Bronchial epithelial cell (primary cell): ENCODE results near the gene SSBP3. TPM values are rescaled to one million over a fixed set of nuclear protein-coding genes. Genes with fewer than 3 reads are reported as not detected.
A peak's percentile ranks its signal among the peaks of the same experiment; 100 is the strongest.

ENCODE experiments used
- DNase-seq: peaks from one replicate; pipeline ENCODE4 v3.0.0-alpha.2; 2010; ENCODE audit warnings: low read depth
- FAIRE-seq: peaks from 2 replicates; lab custom pipeline; 2011; peaks lifted over from hg19 to GRCh38; lab: Jason Lieb, UNC
- H3K27me3 ChIP-seq: 2 replicates; pipeline ENCODE4 v1.5.1; 2011; ENCODE audit warnings: low read length; ENCODE audit not compliant: control insufficient read depth, insufficient read depth
- H3K36me3 ChIP-seq: 2 replicates; pipeline ENCODE4 v1.5.1; 2011; ENCODE audit warnings: low read length; ENCODE audit not compliant: control insufficient read depth, insufficient read depth
- H3K4me3 ChIP-seq: 2 replicates; pipeline ENCODE4 v1.5.1; 2011; ENCODE audit warnings: mild to moderate bottlenecking, low read depth, low read length, control low read depth
- CTCF ChIP-seq: IDR thresholded peaks from 2 replicates; pipeline ENCODE4 v1.5.1; 2011; ENCODE audit warnings: mild to moderate bottlenecking, moderate library complexity, low read length, control low read depth, inconsistent platforms; ENCODE audit not compliant: insufficient read depth, severe bottlenecking
- total RNA-seq: library from RNA; depleted of rRNA; stranded (reverse); fragments of >200 nt; gene quantifications from 2 replicates; pipeline ENCODE4 v1.2.1, GENCODE V29; 2014

SSBP3 gene
- total RNA-seq, 1 donor from 2014 or later, result 3.7 TPM

GRCh38 chr1:54401799-54402198 is 4.4 kb downstream of the SSBP3 start:
- no peaks in the 10 kb centered on the region for H3K27me3 ChIP-seq
- H3K36me3 ChIP-seq, result peaks cover 6% of the 10 kb centered on the region
- DNase-seq, result no peak
- FAIRE-seq, result no peak
- H3K4me3 ChIP-seq, result no peak overlapping the region
- no peak for TF ChIP-seq CTCF

- no peak overlapping the region for H3K4me3 ChIP-seq
- FAIRE-seq (peak; percentile 62), DNase-seq (no peak)
- peaks cover 6% of the 10 kb centered on the region for H3K36me3 ChIP-seq
- no peak for TF ChIP-seq CTCF
- no peaks in the 10 kb centered on the region for H3K27me3 ChIP-seq
Measured at GRCh38 chr1:54400329-54400728, 5.9 kb downstream of the SSBP3 start.

DNA sequence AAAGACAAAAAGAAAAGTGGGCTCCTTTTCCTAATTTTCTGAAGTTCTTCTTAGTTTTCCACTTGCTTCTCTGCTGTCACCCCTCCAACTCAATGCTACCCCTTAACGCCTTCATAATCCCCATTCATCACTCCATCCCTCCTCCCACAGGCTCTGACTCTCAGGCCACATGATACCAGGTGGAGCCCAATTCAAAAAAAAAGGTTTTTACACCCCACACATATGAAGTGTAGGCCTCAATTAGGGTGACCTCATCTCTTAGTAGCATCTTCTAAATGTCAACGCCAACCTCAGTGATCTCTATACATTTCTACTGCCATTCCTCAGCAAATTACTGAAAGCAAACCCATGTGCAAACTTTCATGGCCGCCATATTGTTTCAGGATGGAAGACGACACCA is 6.4 kb downstream of the SSBP3 start:
- no peak for DNase-seq
- H3K4me3 ChIP-seq, result no peak overlapping the region
- FAIRE-seq, result no peak
- no peaks in the 10 kb centered on the region for H3K27me3 ChIP-seq
- no peak for TF ChIP-seq CTCF
- H3K36me3 ChIP-seq, result peaks cover 6% of the 10 kb centered on the region

- DNase-seq, result no peak
- no peaks in the 10 kb centered on the region for H3K27me3 ChIP-seq
- TF ChIP-seq CTCF, result no peak
- H3K4me3 ChIP-seq, result no peak overlapping the region
- peaks cover 6% of the 10 kb centered on the region for H3K36me3 ChIP-seq
- FAIRE-seq, result no peak
Measured at GRCh38 chr1:54398963-54399528, 7.1 kb downstream of the SSBP3 start.

DNA sequence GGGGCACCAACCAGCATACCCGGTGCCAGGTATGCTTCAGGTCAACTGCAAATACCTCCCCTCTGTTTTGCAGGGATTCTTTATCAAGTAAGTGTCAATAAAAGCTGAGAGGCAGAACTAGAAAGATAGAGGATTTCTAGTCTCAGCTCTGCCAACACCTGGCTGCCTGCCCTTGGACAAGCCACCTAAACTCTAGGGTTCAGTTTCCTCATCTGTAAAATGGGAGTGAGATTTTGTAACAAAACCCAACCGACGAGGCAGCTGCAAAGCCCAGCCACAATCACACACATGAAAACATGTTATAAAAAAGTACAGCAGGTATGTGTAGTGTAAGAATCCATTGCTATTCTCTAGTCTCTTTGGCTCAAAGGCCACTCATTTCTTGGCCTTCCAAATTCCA is 8.2 kb downstream of the SSBP3 start:
- no peak for DNase-seq
- peaks cover 6% of the 10 kb centered on the region for H3K36me3 ChIP-seq
- no peak for FAIRE-seq
- H3K27me3 ChIP-seq, result no peaks in the 10 kb centered on the region
- H3K4me3 ChIP-seq, result no peak overlapping the region
- no peak for TF ChIP-seq CTCF

DNA sequence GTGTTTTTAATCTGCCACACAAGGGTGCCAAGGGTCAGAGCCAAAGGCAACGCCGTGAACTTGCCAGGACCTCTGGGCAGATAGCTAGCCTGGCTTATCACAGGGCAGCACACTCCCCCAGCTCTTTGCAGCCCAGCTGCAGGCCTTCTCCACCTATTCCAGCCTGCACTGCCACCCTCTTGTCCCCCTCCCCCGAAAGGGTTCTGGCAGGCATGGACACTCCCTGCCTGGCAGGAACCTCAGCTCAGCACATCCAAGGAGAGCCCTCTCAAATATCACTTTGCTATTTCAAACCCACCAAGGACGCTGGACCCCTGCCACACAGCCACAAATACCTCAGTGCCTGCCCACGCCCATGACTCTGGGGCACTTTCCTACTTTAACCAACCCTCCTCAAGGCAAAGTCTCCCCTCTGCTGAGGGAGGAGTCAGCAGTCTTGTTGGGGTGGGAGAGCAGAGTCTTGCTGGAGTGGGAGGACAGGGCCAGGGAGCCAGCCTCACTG is 9.1 kb downstream of the SSBP3 start:
- H3K4me3 ChIP-seq, result no peak overlapping the region
- no peaks in the 10 kb centered on the region for H3K27me3 ChIP-seq
- no peak for DNase-seq
- FAIRE-seq, result no peak
- peaks cover 6% of the 10 kb centered on the region for H3K36me3 ChIP-seq
- no peak for TF ChIP-seq CTCF
